Stimulated activated CD8-positive, alpha-beta memory T cell treated with anti-CD3 and anti-CD28 coated beads, Interleukin-7, amount 100 ng/mL, for 4 hours (primary cell): ENCODE data around the gene SH3PXD2B.

ENCODE experiments used
- DNase-seq, 2 donors: peaks; one replicate each; pipeline ENCODE4 v3.0.0-alpha.2; 2020; ENCODE audit warnings: low read depth in 2 of 2

Gene SH3PXD2B

GRCh38 chr5:172454358-172455086 lies at the start of gene SH3PXD2B:
TSS of gene SH3PXD2B (minus strand) at chr5:172454525. CDS start at chr5:172454352, 173 bp downstream.
- DNase-seq = peak in 1 of 2 donors; percentile 24

GRCh38 chr5:172502969-172503368 lies 48.6 kb upstream of the SH3PXD2B start:
- no peak for DNase-seq

- DNase-seq = no peak
Observed at GRCh38 chr5:172502410-172502809, 48.1 kb upstream of the SH3PXD2B start.

- no peak for DNase-seq
Observed at GRCh38 chr5:172501708-172502320, 47.5 kb upstream of the SH3PXD2B start.

- no peak for DNase-seq
Observed at GRCh38 chr5:172499287-172499686, 45.0 kb upstream of the SH3PXD2B start.

GRCh38 chr5:172498431-172499129 lies 44.3 kb upstream of the SH3PXD2B start:
- no peak for DNase-seq

- no peak for DNase-seq
Observed at GRCh38 chr5:172497591-172498255, 43.4 kb upstream of the SH3PXD2B start.

GRCh38 chr5:172496671-172497371 lies 42.5 kb upstream of the SH3PXD2B start:
- no peak for DNase-seq

GRCh38 chr5:172494630-172495505 lies 40.5 kb upstream of the SH3PXD2B start:
- no peak for DNase-seq

GRCh38 chr5:172493906-172494305 lies 39.6 kb upstream of the SH3PXD2B start:
- DNase-seq = no peak

- no peak for DNase-seq
Observed at GRCh38 chr5:172493461-172493860, 39.1 kb upstream of the SH3PXD2B start.

GRCh38 chr5:172493002-172493401 lies 38.7 kb upstream of the SH3PXD2B start:
- DNase-seq = no peak

- DNase-seq = no peak
Observed at GRCh38 chr5:172492097-172492840, 37.9 kb upstream of the SH3PXD2B start.

GRCh38 chr5:172491481-172491880 lies 37.2 kb upstream of the SH3PXD2B start:
- no peak for DNase-seq

GRCh38 chr5:172490514-172491461 lies 36.5 kb upstream of the SH3PXD2B start:
- no peak for DNase-seq

- no peak for DNase-seq
Observed at GRCh38 chr5:172488221-172488620, 33.9 kb upstream of the SH3PXD2B start.

GRCh38 chr5:172487671-172488070 lies 33.3 kb upstream of the SH3PXD2B start:
- DNase-seq = no peak

- DNase-seq = no peak
Observed at GRCh38 chr5:172486912-172487311, 32.6 kb upstream of the SH3PXD2B start.

- DNase-seq = no peak
Observed at GRCh38 chr5:172486451-172486850, 32.1 kb upstream of the SH3PXD2B start.
